ENCODE results near the gene MARCO.

DNA sequence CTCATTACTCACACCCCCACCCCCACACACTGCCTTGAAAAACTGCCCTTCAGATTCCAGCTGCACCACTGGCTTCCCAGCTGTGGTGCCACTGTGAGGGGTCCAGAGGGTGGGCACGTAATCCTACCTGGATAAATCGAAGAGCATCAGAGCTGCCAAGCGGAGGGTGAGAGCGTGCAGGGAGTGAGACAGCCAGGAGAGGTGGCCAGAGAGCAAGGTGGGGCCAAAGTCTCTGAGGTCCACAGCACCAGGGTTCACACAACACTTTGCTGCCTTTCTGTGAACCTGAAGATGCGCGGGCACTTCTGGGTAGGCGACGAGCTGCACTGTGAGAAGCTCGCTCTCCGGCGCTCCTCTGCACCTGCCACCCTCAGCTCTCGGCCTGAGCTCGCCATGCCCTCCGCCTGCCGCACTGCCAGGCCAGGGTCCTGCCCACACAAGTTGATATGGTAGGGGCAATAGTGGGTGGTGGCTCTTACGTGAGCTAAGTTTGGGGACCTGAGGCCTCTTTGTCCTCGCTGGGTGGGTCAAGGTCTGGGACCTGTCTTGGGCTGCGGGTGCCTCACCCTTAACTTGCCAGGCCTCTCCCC is 83.9 kb downstream of the MARCO start:
- no peak for TF ChIP-seq CTCF (IDR thresholded peaks at IDR 0.05)
- TF ChIP-seq SIN3A (IDR thresholded peaks at IDR 0.05; ENCODE audit: borderline replicate concordance, insufficient read depth, low read depth, low read length): no peak
- no peak for TF ChIP-seq TCF7L2 (IDR thresholded peaks at IDR 0.05; ENCODE audit: low read depth, low read length)
- TF ChIP-seq POLR2AphosphoS5 (IDR thresholded peaks at IDR 0.05; ENCODE audit: low read depth, low read length): no peak
- TF ChIP-seq, protein P1, sequence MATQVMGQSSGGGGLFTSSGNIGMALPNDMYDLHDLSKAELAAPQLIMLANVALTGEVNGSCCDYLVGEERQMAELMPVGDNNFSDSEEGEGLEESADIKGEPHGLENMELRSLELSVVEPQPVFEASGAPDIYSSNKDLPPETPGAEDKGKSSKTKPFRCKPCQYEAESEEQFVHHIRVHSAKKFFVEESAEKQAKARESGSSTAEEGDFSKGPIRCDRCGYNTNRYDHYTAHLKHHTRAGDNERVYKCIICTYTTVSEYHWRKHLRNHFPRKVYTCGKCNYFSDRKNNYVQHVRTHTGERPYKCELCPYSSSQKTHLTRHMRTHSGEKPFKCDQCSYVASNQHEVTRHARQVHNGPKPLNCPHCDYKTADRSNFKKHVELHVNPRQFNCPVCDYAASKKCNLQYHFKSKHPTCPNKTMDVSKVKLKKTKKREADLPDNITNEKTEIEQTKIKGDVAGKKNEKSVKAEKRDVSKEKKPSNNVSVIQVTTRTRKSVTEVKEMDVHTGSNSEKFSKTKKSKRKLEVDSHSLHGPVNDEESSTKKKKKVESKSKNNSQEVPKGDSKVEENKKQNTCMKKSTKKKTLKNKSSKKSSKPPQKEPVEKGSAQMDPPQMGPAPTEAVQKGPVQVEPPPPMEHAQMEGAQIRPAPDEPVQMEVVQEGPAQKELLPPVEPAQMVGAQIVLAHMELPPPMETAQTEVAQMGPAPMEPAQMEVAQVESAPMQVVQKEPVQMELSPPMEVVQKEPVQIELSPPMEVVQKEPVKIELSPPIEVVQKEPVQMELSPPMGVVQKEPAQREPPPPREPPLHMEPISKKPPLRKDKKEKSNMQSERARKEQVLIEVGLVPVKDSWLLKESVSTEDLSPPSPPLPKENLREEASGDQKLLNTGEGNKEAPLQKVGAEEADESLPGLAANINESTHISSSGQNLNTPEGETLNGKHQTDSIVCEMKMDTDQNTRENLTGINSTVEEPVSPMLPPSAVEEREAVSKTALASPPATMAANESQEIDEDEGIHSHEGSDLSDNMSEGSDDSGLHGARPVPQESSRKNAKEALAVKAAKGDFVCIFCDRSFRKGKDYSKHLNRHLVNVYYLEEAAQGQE (IDR thresholded peaks at IDR 0.05; ENCODE audit: insufficient read depth in 1 of 2, low read depth in 2 of 2, low read length in 1 of 2): no peak
